Bronchial epithelial cell (primary cell): ENCODE results near the gene UNC5B. TPM values are rescaled to one million over a fixed set of nuclear protein-coding genes. Genes with fewer than 3 reads are reported as not detected.

ENCODE experiments used
- DNase-seq: peaks from one replicate; pipeline ENCODE4 v3.0.0-alpha.2; 2010; ENCODE audit warnings: low read depth
- FAIRE-seq: peaks from 2 replicates; lab custom pipeline; 2011; peaks lifted over from hg19 to GRCh38; lab: Jason Lieb, UNC
- H3K27me3 ChIP-seq: 2 replicates; pipeline ENCODE4 v1.5.1; 2011; ENCODE audit warnings: low read length; ENCODE audit not compliant: control insufficient read depth, insufficient read depth
- H3K36me3 ChIP-seq: 2 replicates; pipeline ENCODE4 v1.5.1; 2011; ENCODE audit warnings: low read length; ENCODE audit not compliant: control insufficient read depth, insufficient read depth
- H3K4me3 ChIP-seq: 2 replicates; pipeline ENCODE4 v1.5.1; 2011; ENCODE audit warnings: mild to moderate bottlenecking, low read depth, low read length, control low read depth
- total RNA-seq: library from RNA; depleted of rRNA; stranded (reverse); fragments of >200 nt; gene quantifications from 2 replicates; pipeline ENCODE4 v1.2.1, GENCODE V29; 2014
- TF ChIP-seq, protein P1 (sequence below): IDR thresholded peaks from 2 replicates; pipeline ENCODE4 v1.5.1; 2011; ENCODE audit warnings: mild to moderate bottlenecking, moderate library complexity, low read length, control low read depth, inconsistent platforms; ENCODE audit not compliant: insufficient read depth, severe bottlenecking

Gene UNC5B
- total RNA-seq, 1 donor from 2014 or later = 36.6 TPM

GRCh38 chr10:71209352-71209715, 3.0 kb upstream of the UNC5B start:
- Histone ChIP-seq H3K36me3 (no peaks in the 10 kb centered on the region), H3K27me3 (peaks cover 21% of the 10 kb centered on the region), H3K4me3 (no peak overlapping the region)
- DNase-seq = no peak
- TF ChIP-seq, protein P1, sequence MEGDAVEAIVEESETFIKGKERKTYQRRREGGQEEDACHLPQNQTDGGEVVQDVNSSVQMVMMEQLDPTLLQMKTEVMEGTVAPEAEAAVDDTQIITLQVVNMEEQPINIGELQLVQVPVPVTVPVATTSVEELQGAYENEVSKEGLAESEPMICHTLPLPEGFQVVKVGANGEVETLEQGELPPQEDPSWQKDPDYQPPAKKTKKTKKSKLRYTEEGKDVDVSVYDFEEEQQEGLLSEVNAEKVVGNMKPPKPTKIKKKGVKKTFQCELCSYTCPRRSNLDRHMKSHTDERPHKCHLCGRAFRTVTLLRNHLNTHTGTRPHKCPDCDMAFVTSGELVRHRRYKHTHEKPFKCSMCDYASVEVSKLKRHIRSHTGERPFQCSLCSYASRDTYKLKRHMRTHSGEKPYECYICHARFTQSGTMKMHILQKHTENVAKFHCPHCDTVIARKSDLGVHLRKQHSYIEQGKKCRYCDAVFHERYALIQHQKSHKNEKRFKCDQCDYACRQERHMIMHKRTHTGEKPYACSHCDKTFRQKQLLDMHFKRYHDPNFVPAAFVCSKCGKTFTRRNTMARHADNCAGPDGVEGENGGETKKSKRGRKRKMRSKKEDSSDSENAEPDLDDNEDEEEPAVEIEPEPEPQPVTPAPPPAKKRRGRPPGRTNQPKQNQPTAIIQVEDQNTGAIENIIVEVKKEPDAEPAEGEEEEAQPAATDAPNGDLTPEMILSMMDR = no peak
- no peak for FAIRE-seq

- TF ChIP-seq, protein P1 = no peak
- DNase-seq = no peak
- no peak for FAIRE-seq
- peaks cover 21% of the 10 kb centered on the region for H3K27me3 ChIP-seq
- no peaks in the 10 kb centered on the region for H3K36me3 ChIP-seq
- no peak overlapping the region for H3K4me3 ChIP-seq
These were observed 2.4 kb upstream of the UNC5B start for GRCh38 chr10:71209731-71210541.

- Histone ChIP-seq H3K36me3 (no peaks in the 10 kb centered on the region), H3K4me3 (no peak overlapping the region), H3K27me3 (peaks cover 21% of the 10 kb centered on the region)
- DNase-seq (no peak), FAIRE-seq (no peak)
- TF ChIP-seq, protein P1 = no peak
These were observed 1.9 kb upstream of the UNC5B start for GRCh38 chr10:71210542-71210871.

DNA sequence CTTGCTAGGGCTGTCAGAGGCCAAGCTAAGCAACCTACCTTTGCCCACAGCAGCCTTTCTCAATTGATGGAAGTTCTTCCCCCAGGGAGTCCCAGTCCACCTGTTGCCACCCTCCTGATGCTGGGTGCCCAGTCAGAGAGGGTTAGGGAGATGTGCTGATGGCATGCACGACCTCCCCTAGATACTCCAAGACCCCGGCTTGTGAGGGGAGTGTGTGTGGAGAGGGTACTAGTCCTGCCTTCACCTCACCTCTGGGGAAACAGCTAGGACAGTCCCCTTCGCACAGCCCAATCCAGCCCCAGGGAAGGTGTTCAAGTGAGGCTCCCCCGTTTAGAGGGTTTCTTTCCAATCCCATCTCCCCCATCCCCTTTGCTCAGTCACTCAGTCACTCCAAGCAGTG, 1.3 kb upstream of the UNC5B start:
- Histone ChIP-seq H3K27me3 (peaks cover 21% of the 10 kb centered on the region), H3K36me3 (no peaks in the 10 kb centered on the region), H3K4me3 (no peak overlapping the region)
- FAIRE-seq (no peak), DNase-seq (no peak)
- TF ChIP-seq, protein P1 = no peak

DNA sequence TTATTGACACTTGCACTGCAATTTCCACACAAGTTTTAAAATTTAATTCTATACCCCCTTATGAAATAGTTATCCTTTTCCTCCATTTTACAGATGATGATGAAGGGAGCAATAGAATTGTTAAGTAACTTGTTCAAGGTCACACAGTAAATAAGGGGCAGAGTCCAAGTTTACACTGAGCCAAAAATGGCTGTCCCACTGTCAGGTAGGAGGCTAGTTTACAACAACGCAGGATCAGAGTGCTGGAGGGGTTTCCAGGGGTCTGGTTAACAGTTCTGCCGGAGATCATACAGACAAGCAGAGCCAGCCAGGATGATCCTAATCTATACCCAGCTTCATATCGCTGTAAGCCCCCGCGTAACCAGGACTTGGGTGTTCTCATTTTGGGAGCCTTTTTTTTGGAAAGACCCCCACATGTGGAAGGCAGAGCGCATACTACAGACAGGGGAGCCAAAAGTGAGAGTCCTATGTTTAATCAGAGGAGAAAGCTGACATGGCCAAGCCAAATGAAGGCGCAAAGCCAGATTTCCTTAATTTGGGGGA, 524 bp upstream of the UNC5B start:
- Histone ChIP-seq H3K36me3 (no peaks in the 10 kb centered on the region), H3K27me3 (peaks cover 21% of the 10 kb centered on the region), H3K4me3 (peak overlapping the region; percentile 86)
- DNase-seq (no peak), FAIRE-seq (no peak)
- TF ChIP-seq, protein P1 = no peak

GRCh38 chr10:71213127-71213621, 804 bp downstream of the UNC5B start:
- H3K4me3 ChIP-seq = peak overlapping the region; percentile 86
- DNase-seq (peak; percentile 87), FAIRE-seq (no peak)
- no peaks in the 10 kb centered on the region for H3K36me3 ChIP-seq
- H3K27me3 ChIP-seq = peaks cover 21% of the 10 kb centered on the region
- TF ChIP-seq, protein P1 = no peak
